NCI-H2196 treated with DMSO at 0.1 percent for 48 hours (cell line): Measurements from ENCODE around the gene OSBPL6.

Experiments used
- DNase-seq: peaks from one replicate; lab custom pipeline; 2025; ENCODE audit not compliant: unreplicated experiment; lab: John Stamatoyannopoulos, UW

Gene OSBPL6

DNA sequence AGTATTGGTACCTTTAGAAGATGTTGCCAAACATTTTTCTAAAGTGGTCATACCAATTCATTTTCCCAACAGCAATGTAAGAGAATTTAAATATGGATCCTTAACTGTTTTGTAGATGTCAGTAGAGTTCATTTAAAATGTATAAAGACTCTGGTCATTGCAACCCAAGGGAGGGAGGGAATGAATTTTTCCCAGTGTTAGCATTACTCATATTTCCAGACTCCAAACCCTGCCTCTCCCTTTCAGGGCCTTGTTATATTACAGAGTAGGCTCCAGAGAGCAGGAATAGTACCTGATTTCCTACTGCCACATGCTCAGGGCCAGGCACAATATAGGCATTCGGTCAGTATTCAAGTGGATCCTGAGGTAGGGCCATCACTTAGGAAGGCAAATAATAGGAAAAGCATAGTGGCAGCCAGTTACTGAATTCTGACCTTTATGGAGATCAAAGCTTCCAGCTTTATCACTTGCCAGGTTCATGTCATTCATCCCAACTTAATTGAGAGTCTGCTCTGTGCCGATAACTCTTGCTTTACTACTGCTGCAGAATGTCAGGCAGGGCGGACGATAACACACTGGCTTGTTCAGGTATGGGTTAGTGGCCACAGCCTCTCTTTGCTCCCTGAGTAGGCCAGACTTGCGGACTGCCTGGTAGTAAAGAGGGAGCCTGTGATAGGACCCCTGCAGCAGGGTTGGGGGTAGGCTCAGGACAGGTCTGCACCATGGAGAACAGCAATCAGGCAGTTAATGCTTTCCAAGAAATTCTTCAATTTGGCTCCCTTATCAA, 75.3 kb downstream of the OSBPL6 start:
- DNase-seq: no peak

DNA sequence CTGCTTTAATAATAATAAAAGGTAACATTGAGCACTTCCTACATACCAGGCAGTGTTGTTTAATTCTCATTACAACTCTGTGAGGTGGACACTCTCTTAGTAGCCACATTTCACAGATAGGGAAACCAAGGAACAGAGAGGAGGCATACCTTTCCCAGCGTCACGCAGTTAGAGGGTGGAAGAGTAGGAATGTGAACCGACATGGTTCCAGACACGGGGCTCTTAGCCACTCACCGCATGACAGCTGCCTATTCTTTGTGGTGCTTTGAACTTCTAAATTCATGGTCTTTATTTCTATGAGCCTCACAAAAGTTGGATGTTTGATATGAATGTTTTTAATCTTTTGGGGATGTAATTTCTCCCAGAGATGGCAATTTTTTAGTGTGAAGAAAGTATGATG, 76.0 kb downstream of the OSBPL6 start:
- no peak for DNase-seq

- no peak for DNase-seq
Measured at GRCh38 chr2:178271094-178271493, 76.8 kb downstream of the OSBPL6 start.

- DNase-seq: no peak
Measured at GRCh38 chr2:178271629-178272333, 77.5 kb downstream of the OSBPL6 start.

- no peak for DNase-seq
Measured at GRCh38 chr2:178273787-178274360, 79.6 kb downstream of the OSBPL6 start.

GRCh38 chr2:178275600-178275999, 81.3 kb downstream of the OSBPL6 start:
- no peak for DNase-seq

DNA sequence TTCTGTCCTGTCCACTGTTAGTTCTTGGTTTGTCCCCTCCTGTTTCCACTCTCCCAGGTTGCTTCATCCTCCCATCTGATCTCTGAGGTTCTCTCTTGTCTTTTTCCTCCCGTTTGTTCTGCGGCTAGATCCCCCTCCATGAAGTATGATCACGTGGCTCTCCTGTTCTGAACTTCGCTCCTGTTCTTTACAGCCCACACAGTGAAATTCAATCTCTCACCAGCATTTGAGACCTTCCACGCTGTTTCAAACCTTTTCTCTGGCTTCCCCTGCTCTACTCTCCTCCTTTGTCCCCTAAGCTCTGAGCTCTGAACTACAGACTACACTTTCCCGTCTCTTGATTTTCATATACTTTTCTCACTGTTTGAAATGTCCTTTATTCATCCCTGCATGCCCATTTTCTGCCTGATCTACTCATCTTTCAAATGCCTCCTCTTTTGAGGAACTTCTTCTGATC, 83.5 kb downstream of the OSBPL6 start:
- DNase-seq: no peak

DNA sequence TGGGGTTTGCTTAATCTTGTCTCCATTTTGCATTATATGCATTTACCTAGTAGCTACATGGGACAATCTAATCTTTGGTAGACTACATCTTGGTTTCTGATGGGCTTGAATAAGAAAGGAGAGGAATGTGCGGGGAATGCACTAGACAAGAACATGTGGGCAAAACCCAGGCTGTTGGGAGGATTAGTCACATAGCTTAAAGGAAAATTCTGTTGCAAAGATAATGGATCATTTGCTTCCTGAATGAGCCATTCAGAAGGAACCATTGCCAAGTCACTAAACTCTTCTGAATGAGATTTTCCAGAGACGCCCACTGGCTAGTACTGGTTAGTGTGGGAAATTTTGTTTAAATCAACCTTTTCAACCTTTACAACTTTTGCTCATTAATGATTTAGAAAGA, 84.8 kb downstream of the OSBPL6 start:
- no peak for DNase-seq

- DNase-seq: no peak
Measured at GRCh38 chr2:178279636-178280035, 85.3 kb downstream of the OSBPL6 start.

DNA sequence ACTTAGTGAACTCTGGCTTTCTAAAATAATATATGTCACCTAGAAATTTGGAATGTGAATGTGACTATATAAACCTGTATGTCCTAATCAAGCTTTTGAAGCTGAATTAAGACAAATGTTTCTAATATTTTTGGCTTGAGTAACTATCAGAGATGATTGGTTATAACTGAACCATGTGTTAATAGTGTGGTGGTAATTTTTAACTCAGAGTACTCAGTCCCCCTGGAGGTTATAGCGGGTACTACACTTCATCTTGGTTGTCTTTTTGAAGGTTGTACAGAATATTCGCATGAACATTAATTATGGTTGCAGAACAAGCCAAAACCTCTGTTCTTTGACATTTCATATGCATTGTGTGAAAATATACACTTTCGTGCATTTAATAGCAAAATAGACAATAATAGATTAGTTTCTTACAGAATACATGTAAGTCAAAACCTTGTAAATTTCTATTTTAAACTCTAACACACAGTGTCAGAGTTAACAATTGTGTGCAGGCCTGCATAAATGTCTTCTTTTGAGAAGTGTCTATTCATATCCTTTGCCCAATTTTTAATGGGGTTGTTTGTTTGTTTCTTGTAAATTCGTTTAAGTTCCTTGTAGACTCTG, 86.0 kb downstream of the OSBPL6 start:
- DNase-seq: no peak

DNA sequence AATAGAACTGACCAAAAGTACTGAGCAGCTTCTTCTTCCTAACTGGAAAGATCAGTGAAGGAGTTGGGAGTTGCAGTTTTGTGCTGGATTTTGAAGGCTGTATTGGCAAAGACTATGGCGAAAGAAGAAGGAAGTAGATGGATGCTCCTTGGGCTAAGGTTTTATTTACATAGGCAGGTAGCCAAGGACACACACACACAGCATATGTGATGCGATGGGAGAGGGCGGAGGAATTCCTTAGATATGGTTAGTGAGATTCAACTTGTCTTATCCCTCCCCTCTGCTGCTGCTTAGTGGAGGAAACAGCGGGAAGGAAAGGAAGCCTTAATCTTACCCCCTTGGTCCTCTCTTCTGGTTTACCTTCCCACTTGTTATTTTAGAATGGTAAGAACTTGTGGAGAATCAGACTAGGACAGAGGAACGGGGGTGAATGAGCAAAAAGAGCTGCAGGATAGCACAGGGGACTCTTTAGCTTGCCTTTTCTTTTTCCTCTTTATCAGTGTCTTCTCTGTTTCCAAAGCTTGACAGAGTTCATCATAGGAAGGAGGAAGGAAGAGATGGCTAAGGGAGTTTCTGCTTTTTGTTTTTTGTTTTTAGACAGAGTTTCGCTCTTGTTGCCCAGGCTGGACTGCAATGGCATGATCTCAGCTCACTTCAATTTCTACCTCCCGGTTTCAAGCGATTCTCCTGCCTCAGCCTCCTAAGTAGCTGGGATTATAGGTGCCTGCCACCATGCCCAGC, 87.9 kb downstream of the OSBPL6 start:
- DNase-seq: no peak

DNA sequence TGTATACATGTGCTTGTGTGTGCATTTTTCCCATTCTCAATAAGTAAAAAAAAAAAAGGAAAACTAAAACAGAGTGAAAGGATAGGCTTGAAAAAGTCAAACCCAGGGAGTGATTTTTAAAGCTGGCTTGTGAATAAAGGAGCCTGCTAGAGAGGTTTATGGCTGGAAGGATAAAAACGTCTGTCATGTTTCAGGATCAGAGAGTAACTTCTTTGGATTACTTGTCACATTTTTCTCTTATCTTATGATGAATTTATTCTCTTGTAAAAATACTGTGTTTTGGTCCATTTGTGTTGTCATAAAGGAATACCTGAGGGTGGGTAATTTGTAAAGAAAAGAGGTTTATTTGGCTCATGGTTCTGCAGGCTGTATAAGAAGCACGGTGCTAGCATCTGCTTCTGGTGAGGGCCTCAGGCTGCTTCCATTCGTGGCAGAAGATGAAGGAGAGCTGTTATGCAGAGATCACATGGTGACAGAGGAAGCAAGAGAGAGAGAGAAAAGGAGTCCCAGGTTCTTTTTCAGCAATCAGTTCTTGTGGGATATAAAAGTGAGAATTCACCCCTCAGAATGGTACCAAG, 89.1 kb downstream of the OSBPL6 start:
- no peak for DNase-seq

DNA sequence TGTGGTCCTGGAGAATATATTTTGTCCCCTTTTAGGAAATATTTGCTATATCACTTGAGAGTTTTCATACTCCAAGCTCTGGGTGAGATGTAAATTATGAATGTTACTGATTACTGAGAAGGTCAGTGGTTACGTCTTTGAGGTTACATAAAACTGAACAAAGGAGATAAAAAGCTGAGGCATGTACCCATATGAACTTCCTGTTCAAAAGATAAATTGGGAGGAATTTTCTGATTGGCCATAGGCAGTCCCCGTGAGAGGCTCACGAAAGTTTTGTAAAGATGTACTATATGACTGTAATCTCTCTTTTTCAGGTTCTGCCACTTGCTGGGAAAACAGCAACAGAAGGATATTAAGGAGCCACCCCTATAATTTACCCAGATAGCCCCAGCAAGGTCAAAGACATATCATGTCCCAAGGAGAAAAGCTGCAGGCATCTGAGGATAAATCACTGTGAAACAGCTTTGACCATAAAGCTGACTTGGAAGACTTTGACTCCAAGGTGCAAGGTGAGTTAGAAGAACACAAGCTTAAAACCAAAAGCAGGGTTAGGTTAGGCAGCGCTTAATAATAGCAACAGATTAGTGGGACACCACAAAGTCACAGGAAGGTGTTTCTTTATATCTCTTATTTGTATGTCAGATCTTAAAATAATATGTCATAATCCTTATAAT, 90.4 kb downstream of the OSBPL6 start:
- DNase-seq: no peak

DNA sequence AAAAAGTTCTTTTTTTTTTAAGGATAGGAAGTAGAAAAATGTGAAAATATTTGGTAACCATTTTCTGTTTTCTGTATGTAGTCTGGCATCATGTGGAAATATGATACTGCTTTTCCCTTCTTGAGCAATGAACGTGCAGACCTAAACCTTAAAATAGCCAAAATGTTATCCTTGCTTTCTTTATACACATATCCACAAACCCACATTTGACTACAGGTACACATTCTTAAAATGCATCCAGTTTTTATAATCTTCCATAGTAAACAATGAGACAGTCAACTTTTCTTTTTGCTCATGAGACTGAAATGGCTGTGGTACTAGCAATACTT, 90.9 kb downstream of the OSBPL6 start:
- no peak for DNase-seq

DNA sequence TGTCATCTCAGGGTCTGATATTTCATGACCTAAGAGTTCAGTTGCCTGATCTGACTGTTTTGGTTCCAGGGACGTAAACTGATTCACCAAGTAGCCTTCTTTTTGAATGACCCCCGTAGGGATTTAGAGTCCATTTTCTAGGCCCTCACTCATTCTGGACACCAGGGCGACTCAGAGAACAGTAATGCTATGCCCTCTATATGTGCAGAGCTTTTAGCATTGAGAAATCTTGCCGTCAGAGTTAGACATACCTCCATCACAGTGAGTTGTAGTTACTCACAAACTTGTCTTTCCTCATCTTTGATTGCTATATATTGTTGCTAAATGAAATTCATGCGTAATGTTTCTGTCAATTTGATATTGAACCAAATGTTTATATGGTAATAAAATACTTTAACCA, 92.3 kb downstream of the OSBPL6 start:
- DNase-seq: no peak

GRCh38 chr2:178287652-178288344, 93.5 kb downstream of the OSBPL6 start:
- no peak for DNase-seq

DNA sequence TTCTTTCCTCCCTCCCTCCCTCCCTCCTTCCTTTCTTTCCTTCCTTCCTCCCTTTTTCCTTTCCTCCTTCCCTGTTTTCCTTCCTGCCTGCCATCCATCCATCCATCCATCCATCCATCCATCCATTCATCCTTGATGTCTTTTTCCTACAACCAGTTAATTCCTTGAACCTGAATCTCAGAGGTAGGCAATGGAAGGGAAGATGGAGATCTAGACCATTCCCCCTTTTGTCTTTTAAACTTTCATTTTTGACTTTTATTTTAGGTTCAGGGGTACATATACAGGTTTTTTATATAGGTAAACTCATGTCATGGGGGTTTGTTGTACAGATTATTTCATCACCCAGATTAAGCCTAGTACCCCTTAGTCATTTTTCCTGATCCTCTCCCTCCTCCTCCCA, 97.4 kb downstream of the OSBPL6 start:
- DNase-seq: no peak

GRCh38 chr2:178292586-178292985, 98.3 kb downstream of the OSBPL6 start:
- no peak for DNase-seq

DNA sequence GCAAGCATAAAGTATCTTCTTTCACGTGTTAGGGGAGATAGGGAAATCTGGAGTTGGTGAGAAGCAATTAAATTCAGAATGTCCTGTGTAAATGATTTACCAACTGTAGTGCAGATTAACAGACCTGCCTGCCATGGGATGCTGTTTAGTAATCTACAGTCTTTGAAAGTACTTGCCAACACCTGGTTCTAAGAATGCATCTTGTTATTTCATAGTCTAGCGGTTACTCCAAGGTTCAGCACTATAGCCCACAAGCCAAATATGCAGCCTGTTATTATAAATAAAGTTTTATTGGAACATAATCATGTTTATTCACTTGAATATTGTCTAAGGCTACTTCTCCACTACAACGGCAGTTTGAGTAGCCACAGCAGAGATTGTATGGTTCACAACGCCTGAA, 100.8 kb downstream of the OSBPL6 start:
- no peak for DNase-seq

- DNase-seq: no peak
Measured at GRCh38 chr2:178295906-178296305, 101.6 kb downstream of the OSBPL6 start.
